B cell (primary cell): ENCODE results near the gene IFT52. TPM values are rescaled to one million over a fixed set of nuclear protein-coding genes. Genes with fewer than 3 reads are reported as not detected.

Source experiments
- ATAC-seq: fragments of 200-7000 bp; cut with Tn5 transposase; one replicate; pipeline ENCODE4 v1.10.0; 2021; ENCODE audit warnings: low read depth, mild to moderate bottlenecking, moderate number of reproducible peaks, moderate library complexity
- CTCF ChIA-PET: fragments of 350-600 bp; sonication (Branson Sonifier 250); formaldehyde crosslinking; loops from one replicate; lab custom pipeline; 2021; ENCODE audit warnings: antibody characterized with exemption, inconsistent platforms; lab: Charles Lee
- POLR2A ChIA-PET: fragments of 350-600 bp; sonication (Branson Sonifier 250); formaldehyde crosslinking; loops from one replicate; lab custom pipeline; 2021; ENCODE audit warnings: antibody characterized with exemption; lab: Charles Lee
- DNase-seq: peaks from one replicate; pipeline ENCODE4 v3.0.0; 2013
- H2AFZ ChIP-seq: 2 replicates; pipeline ENCODE4 v1.6.1; 2012; ENCODE audit warnings: mild to moderate bottlenecking, low read depth, low read length; ENCODE audit not compliant: insufficient read depth, poor library complexity, severe bottlenecking
- H3K27ac ChIP-seq, 2 donors: 1 replicate in 1 of 2; 2 replicates in 1 of 2; pipeline ENCODE4 v1.5.1; 2012 to 2013; ENCODE audit warnings: low read length in 2 of 2, mild to moderate bottlenecking in 2 of 2, moderate library complexity in 1 of 2
- H3K27me3 ChIP-seq, 4 experiments: fragments of 200-600 bp in 1 of 4; sonication (generic) in 1 of 4; replicated peaks in 1 of 4; 1 replicate in 2 of 4; 2 replicates in 2 of 4; pipeline versions ENCODE4 v1.6.1 to v1.7.0; 2013 to 2016; ENCODE audit warnings: low read length in 3 of 4, mild to moderate bottlenecking in 2 of 4, mixed read lengths in 1 of 4, moderate library complexity in 1 of 4; ENCODE audit not compliant: insufficient read depth in 4 of 4, control insufficient read depth in 3 of 4; ENCODE audit errors: control extremely low read depth in 1 of 4
- H3K36me3 ChIP-seq, 2 experiments: replicated peaks in 1 of 2; 1 replicate in 1 of 2; 2 replicates in 1 of 2; pipeline versions ENCODE4 v1.6.1 to v1.7.1; 2013; ENCODE audit warnings: low read length in 1 of 2; ENCODE audit not compliant: insufficient read depth in 2 of 2, control insufficient read depth in 1 of 2; ENCODE audit errors: control extremely low read depth in 1 of 2, extremely low read depth in 1 of 2
- H3K4me1 ChIP-seq, 2 donors: fragments of 200-600 bp in 1 of 2; sonication (generic) in 1 of 2; 1 replicate in 1 of 2; 2 replicates in 1 of 2; pipeline versions ENCODE4 v1.5.1 to v1.6.1; 2013 to 2017; ENCODE audit warnings: low read length in 2 of 2; ENCODE audit not compliant: control insufficient read depth in 2 of 2, insufficient read depth in 2 of 2
- H3K4me2 ChIP-seq: replicated peaks from 2 replicates; pipeline ENCODE3; 2012; ENCODE audit warnings: mild to moderate bottlenecking, low read depth, low read length; ENCODE audit not compliant: poor library complexity, severe bottlenecking
- H3K4me3 ChIP-seq, 5 experiments: fragments of 200-600 bp in 1 of 5; sonication (generic) in 1 of 5; 1 replicate in 3 of 5; 2 replicates in 2 of 5; pipeline versions ENCODE4 v1.5.1 to v1.7.0; 2011 to 2016; ENCODE audit warnings: low read length in 4 of 5, mild to moderate bottlenecking in 4 of 5, low read depth in 2 of 5, control low read depth in 1 of 5, moderate library complexity in 1 of 5; ENCODE audit not compliant: insufficient read depth in 1 of 5; ENCODE audit errors: control extremely low read depth in 1 of 5, extremely low read depth in 1 of 5
- H3K79me2 ChIP-seq: fragments of 200-600 bp; sonication (generic); one replicate; pipeline ENCODE4 v1.6.0; 2016; ENCODE audit warnings: low read length; ENCODE audit not compliant: control insufficient read depth, insufficient read depth
- H3K9ac ChIP-seq: fragments of 200-600 bp; sonication (generic); 2 replicates; pipeline ENCODE4 v1.6.1; 2017; ENCODE audit warnings: mild to moderate bottlenecking, low read length, moderate library complexity
- H3K9me3 ChIP-seq, 3 donors: one replicate each; pipeline versions ENCODE4 v1.6.1 to v1.7.1; 2013; ENCODE audit warnings: low read length in 2 of 3; ENCODE audit not compliant: control insufficient read depth in 2 of 3, insufficient read depth in 1 of 3; ENCODE audit errors: control extremely low read depth in 1 of 3
- H4K20me1 ChIP-seq: 2 replicates; pipeline ENCODE4 v1.6.0; 2012; ENCODE audit warnings: mild to moderate bottlenecking, low read length; ENCODE audit not compliant: insufficient read depth, control insufficient read depth, poor library complexity, severe bottlenecking
- H3K27ac Mint-ChIP-seq: one replicate; pipeline ENCODE4 v1.8.0; 2021; ENCODE audit warnings: mixed read lengths
- H3K27me3 Mint-ChIP-seq: one replicate; pipeline ENCODE4 v1.8.0; 2021; ENCODE audit warnings: mixed read lengths
- H3K4me1 Mint-ChIP-seq: one replicate; pipeline ENCODE4 v1.8.0; 2021; ENCODE audit warnings: mixed read lengths
- H3K4me3 Mint-ChIP-seq: one replicate; pipeline ENCODE4 v1.8.0; 2021; ENCODE audit warnings: mixed read lengths
- H3K9me3 Mint-ChIP-seq: one replicate; pipeline ENCODE4 v1.8.0; 2022; ENCODE audit warnings: mixed read lengths; ENCODE audit not compliant: insufficient read depth
- CTCF ChIP-seq: fragments of 200-600 bp; IDR thresholded peaks from one replicate; pipeline ENCODE4 v1.8.0; 2022; ENCODE audit warnings: antibody characterized with exemption, mild to moderate bottlenecking
- EZH2 ChIP-seq: IDR thresholded peaks from 2 replicates; pipeline ENCODE4 v1.6.1; 2012; ENCODE audit warnings: borderline replicate concordance, low read depth, mild to moderate bottlenecking, moderate library complexity, low read length; ENCODE audit not compliant: insufficient read depth, poor library complexity, severe bottlenecking
- WGBS: methylation state at CpG from one replicate; pipeline ENCODE4 v1.1.5; 2013; ENCODE audit warnings: missing lambda C conversion rate; ENCODE audit not compliant: insufficient coverage; 5-methylcytosine and 5-hydroxymethylcytosine counted together
- intact Hi-C: fragments of 100-400 bp; cut with micrococcal nuclease; formaldehyde crosslinking; loops from one replicate; pipeline ENCODE4 v1.10.0; 2022
- polyA plus RNA-seq: library from polyadenylated mRNA; depleted of rRNA; stranded (reverse); fragments of >200 nt; gene quantifications from 2 replicates; pipeline ENCODE4 v1.2.3, GENCODE V29; 2012
- total RNA-seq, 2 donors: library from RNA; stranded (reverse); fragments of 120-200 nt in 1 of 2; gene quantifications; 1 replicate in 1 of 2; 2 replicates in 1 of 2; pipeline versions ENCODE4 v1.2.3 to v1.2.4, GENCODE V29; 2013 to 2022

Gene IFT52
- total and polyA plus RNA-seq, 2 donors (not counting 1 experiment from before 2014, with no cell fraction given), result 16.7 to 18.4 TPM

DNA sequence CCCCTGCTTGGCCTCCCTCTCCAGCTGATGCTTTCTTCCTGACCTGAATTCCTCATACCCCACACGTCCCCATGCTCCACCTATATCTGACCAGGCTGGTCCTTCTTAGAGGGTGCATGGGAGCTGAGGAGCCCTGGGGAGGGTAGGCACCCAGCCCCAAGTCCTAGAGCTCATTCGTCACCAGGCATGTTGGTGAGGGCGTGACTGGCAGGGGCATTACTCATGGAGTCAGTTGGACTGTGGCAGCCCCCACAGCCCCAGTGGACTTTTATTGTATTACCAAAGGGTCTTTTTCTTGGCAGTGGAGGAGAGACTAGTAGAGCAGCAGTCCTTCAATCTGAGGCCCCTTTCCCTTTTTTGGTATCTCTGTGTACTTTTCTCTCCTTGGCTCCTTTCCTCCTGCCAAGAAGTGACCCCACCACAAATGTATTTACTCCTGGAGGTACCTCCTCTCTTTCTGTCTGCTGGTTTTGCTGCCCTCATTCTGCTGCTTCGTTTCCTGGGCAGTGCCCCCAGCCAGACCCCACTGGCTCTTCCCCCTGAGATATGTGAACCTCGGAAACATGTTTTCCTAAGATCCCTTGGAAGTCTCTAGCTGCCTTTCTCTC is 42.4 kb upstream of the IFT52 start:
- ChIA-PET CTCF (interaction anchor here (4.6 kb wide), 1 partner anchor 10 kb away, joined by 26 read pairs; no protein-coding TSS in a partner anchor), POLR2A (no interaction called here)
- Mint-ChIP-seq H3K27ac (no peak overlapping the region), H3K27me3 (no peaks in the 10 kb centered on the region), H3K9me3 (no peaks in the 10 kb centered on the region), H3K4me1 (no peaks in the 10 kb centered on the region), H3K4me3 (no peak overlapping the region)
- no peak overlapping the region for H3K4me2 ChIP-seq
- H4K20me1 ChIP-seq, result no peaks in the 10 kb centered on the region
- 68% methylated on average over 4 of the region's 5 CpGs for WGBS
- no peak overlapping the region for H3K27ac ChIP-seq
- no peak for DNase-seq
- H3K36me3 ChIP-seq, result no peaks in the 10 kb centered on the region
- H3K27me3 ChIP-seq, result no peaks in the 10 kb centered on the region
- H3K4me1 ChIP-seq, result no peaks in the 10 kb centered on the region
- ATAC-seq, result no peak
- H3K79me2 ChIP-seq, result no peaks in the 10 kb centered on the region
- H2AFZ ChIP-seq, result no peak overlapping the region
- H3K9ac ChIP-seq, result no peak overlapping the region
- TF ChIP-seq EZH2, result no peak
- TF ChIP-seq CTCF, result no peak
- intact Hi-C loops, result no loop called here
- H3K4me3 ChIP-seq, result no peak overlapping the region
- no peaks in the 10 kb centered on the region for H3K9me3 ChIP-seq

DNA sequence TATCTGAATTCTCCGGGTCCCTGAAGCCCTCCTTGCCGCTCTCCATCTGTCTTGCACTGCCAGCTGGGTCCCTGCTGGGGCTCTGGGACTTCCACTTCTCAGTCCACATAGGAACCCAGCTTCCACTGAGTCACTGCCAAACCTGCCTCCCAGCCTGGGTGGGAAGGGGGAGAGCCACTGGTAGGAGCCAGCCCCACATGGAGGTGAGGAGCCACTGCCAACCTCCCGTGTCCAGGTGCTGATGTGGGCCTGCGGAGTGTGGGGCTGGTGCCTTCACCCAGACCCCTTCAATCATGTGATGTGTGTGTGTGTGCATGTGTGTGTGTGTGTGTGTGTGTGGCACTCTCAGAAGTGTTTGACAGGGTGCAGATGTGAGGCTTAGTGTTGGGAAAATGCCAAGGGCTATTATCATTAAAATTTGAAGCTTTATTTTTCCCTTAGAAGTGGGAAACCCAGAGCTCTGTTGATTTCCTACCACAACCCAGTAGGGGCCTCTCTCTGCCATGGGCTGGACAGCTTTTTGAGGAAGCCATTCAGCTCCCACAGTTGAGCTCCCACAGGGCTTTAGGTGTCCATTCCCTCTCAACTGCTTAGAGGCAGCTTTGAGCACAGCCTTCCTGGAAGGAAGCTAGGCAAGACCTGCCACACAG is 41.2 kb upstream of the IFT52 start:
- Histone ChIP-seq H3K79me2 (no peaks in the 10 kb centered on the region), H3K27me3 (no peaks in the 10 kb centered on the region), H3K4me1 (no peaks in the 10 kb centered on the region), H3K9ac (no peak overlapping the region), H4K20me1 (no peaks in the 10 kb centered on the region), H3K4me3 (no peak overlapping the region), H3K9me3 (no peaks in the 10 kb centered on the region), H3K36me3 (no peaks in the 10 kb centered on the region), H3K4me2 (no peak overlapping the region), H2AFZ (no peak overlapping the region), H3K27ac (no peak overlapping the region)
- intact Hi-C loops, result no loop called here
- no peak for DNase-seq
- WGBS, result 90% methylated on average over 2 of the region's 4 CpGs
- H3K4me3 Mint-ChIP-seq, result no peak overlapping the region
- ChIA-PET CTCF (interaction anchor here (0.7 to 4.6 kb wide), 3 partner anchors 11 to 528 kb away, joined by 3 to 26 read pairs (median 7); no protein-coding TSS in a partner anchor), POLR2A (no interaction called here)
- no peaks in the 10 kb centered on the region for H3K4me1 Mint-ChIP-seq
- TF ChIP-seq EZH2 (no peak), CTCF (no peak)
- no peaks in the 10 kb centered on the region for H3K9me3 Mint-ChIP-seq
- no peaks in the 10 kb centered on the region for H3K27me3 Mint-ChIP-seq
- no peak for ATAC-seq
- no peak overlapping the region for H3K27ac Mint-ChIP-seq
